H1 (cell line): ENCODE measurements around the gene CMTM1. TPM values are rescaled to one million over a fixed set of nuclear protein-coding genes. Genes with fewer than 3 reads are reported as not detected.

Experiments
- CTCF ChIA-PET: fragments of 300-600 bp; sonication (Branson Sonifier 250); formaldehyde crosslinking; loops from one replicate; lab custom pipeline; 2021; ENCODE audit not compliant: partially characterized antibody; lab: Charles Lee
- POLR2A ChIA-PET: fragments of 300-600 bp; sonication (Branson Sonifier 250); formaldehyde crosslinking; loops from one replicate; lab custom pipeline; 2021; ENCODE audit warnings: inconsistent platforms; ENCODE audit not compliant: partially characterized antibody; lab: Charles Lee
- DNase-seq, 2 experiments: peaks; one replicate each; pipeline versions ENCODE4 v3.0.0 to v3.0.0-alpha.2; 2010 to 2022; ENCODE audit warnings: low spot score in 2 of 2, low read depth in 1 of 2, mixed read lengths in 1 of 2
- FAIRE-seq: peaks from 2 replicates; lab custom pipeline; 2011; peaks lifted over from hg19 to GRCh38; lab: Jason Lieb, UNC
- H2AFZ ChIP-seq: 2 replicates; pipeline ENCODE4 v1.8.1; 2012; ENCODE audit warnings: low read length, inconsistent platforms
- H2AK5ac ChIP-seq: 2 replicates; pipeline ENCODE4 v1.6.1; 2013; ENCODE audit warnings: low read depth, low read length
- H2BK120ac ChIP-seq: replicated peaks from 2 replicates; pipeline ENCODE3; 2013; ENCODE audit warnings: low read depth, low read length, inconsistent platforms
- H2BK12ac ChIP-seq: 2 replicates; pipeline ENCODE4 v1.6.1; 2013; ENCODE audit warnings: low read depth, low read length
- H2BK15ac ChIP-seq: 2 replicates; pipeline ENCODE4 v1.6.1; 2013; ENCODE audit warnings: low read length
- H2BK20ac ChIP-seq: 2 replicates; pipeline ENCODE4 v1.6.1; 2013; ENCODE audit warnings: low read length
- H2BK5ac ChIP-seq: 2 replicates; pipeline ENCODE4 v1.6.1; 2013; ENCODE audit warnings: low read depth, low read length
- H3K14ac ChIP-seq: 2 replicates; pipeline ENCODE4 v1.6.1; 2013; ENCODE audit warnings: inconsistent platforms; ENCODE audit not compliant: insufficient read length
- H3K18ac ChIP-seq: 2 replicates; pipeline ENCODE4 v1.6.1; 2013; ENCODE audit warnings: low read length; ENCODE audit errors: extremely low read depth
- H3K23ac ChIP-seq: 2 replicates; pipeline ENCODE4 v1.6.1; 2013; ENCODE audit warnings: inconsistent platforms; ENCODE audit not compliant: insufficient read length
- H3K23me2 ChIP-seq: 2 replicates; pipeline ENCODE4 v1.6.1; 2013; ENCODE audit warnings: low read depth, low read length
- H3K27ac ChIP-seq: 2 replicates; pipeline ENCODE4 v1.6.1; 2011; ENCODE audit warnings: low read depth, low read length, inconsistent platforms
- H3K27me3 ChIP-seq, 4 experiments: replicated peaks in 1 of 4; 1 replicate in 1 of 4; 2 replicates in 3 of 4; pipeline versions ENCODE4 v1.6.1 to v1.8.1; 2011 to 2013; ENCODE audit warnings: low read length in 3 of 4, mild to moderate bottlenecking in 3 of 4, inconsistent platforms in 2 of 4, mixed read lengths in 2 of 4, moderate library complexity in 1 of 4; ENCODE audit not compliant: control insufficient read depth in 3 of 4, insufficient read depth in 3 of 4; ENCODE audit errors: extremely low read depth in 1 of 4
- H3K36me3 ChIP-seq, 4 experiments: 2 replicates each; pipeline versions ENCODE4 v1.6.1 to v1.8.1; 2011 to 2013; ENCODE audit warnings: mild to moderate bottlenecking in 4 of 4, low read length in 3 of 4, moderate library complexity in 2 of 4, control low read depth in 1 of 4, inconsistent platforms in 1 of 4; ENCODE audit not compliant: insufficient read depth in 4 of 4, control insufficient read depth in 2 of 4
- H3K4ac ChIP-seq: replicated peaks from 2 replicates; pipeline ENCODE3; 2013; ENCODE audit warnings: low read length, low read depth, mixed read lengths, inconsistent platforms; ENCODE audit not compliant: insufficient read length
- H3K4me1 ChIP-seq, 4 experiments: replicated peaks in 1 of 4; 1 replicate in 1 of 4; 2 replicates in 3 of 4; pipeline versions ENCODE4 v1.6.1 to v1.8.1; 2011 to 2013; ENCODE audit warnings: low read length in 3 of 4, inconsistent platforms in 2 of 4, mixed read lengths in 1 of 4; ENCODE audit not compliant: insufficient read depth in 4 of 4, control insufficient read depth in 3 of 4
- H3K4me2 ChIP-seq, 2 experiments: 2 replicates each; pipeline versions ENCODE4 v1.6.1 to v1.8.1; 2011 to 2013; ENCODE audit warnings: low read depth in 2 of 2, low read length in 2 of 2, control low read depth in 1 of 2, inconsistent platforms in 1 of 2, mild to moderate bottlenecking in 1 of 2; ENCODE audit not compliant: insufficient read depth in 1 of 2
- H3K4me3 ChIP-seq, 4 experiments: fragments of 200-600, 300-600 bp in 1 of 4; sonication (generic), shearing (Covaris generic), sonication (Bioruptor Twin) in 1 of 4; 2 replicates each; pipeline versions ENCODE4 v1.5.1 to v1.8.1; 2011 to 2016; ENCODE audit warnings: low read length in 4 of 4, low read depth in 3 of 4, control low read depth in 2 of 4, inconsistent platforms in 2 of 4, mild to moderate bottlenecking in 2 of 4, mixed read lengths in 1 of 4, moderate library complexity in 1 of 4; ENCODE audit not compliant: insufficient read depth in 2 of 4; ENCODE audit errors: extremely low read depth in 1 of 4
- H3K56ac ChIP-seq: replicated peaks from 2 replicates; pipeline ENCODE3; 2013; ENCODE audit warnings: low read depth, mild to moderate bottlenecking, mixed read lengths, low read length, inconsistent platforms; ENCODE audit not compliant: insufficient read length
- H3K79me1 ChIP-seq: 2 replicates; pipeline ENCODE4 v1.6.1; 2013; ENCODE audit warnings: low read depth, low read length, control low read depth
- H3K79me2 ChIP-seq, 2 experiments: 2 replicates each; pipeline versions ENCODE4 v1.6.1 to v1.8.1; 2012 to 2013; ENCODE audit warnings: low read length in 2 of 2, mild to moderate bottlenecking in 2 of 2, inconsistent platforms in 1 of 2; ENCODE audit not compliant: insufficient read depth in 2 of 2, control insufficient read depth in 1 of 2
- H3K9ac ChIP-seq, 4 experiments: replicated peaks in 1 of 4; 1 replicate in 1 of 4; 2 replicates in 3 of 4; pipeline versions ENCODE4 v1.6.1 to v1.8.1; 2011 to 2013; ENCODE audit warnings: low read depth in 3 of 4, low read length in 3 of 4, control low read depth in 2 of 4, mild to moderate bottlenecking in 2 of 4, moderate library complexity in 2 of 4, inconsistent platforms in 1 of 4; ENCODE audit errors: extremely low read depth in 1 of 4
- H3K9me3 ChIP-seq, 2 experiments: 2 replicates each; pipeline versions ENCODE4 v1.6.1 to v1.8.1; 2012 to 2013; ENCODE audit warnings: mild to moderate bottlenecking in 2 of 2, moderate library complexity in 2 of 2, control low read depth in 1 of 2, inconsistent platforms in 1 of 2, low read depth in 1 of 2, low read length in 1 of 2, mixed read lengths in 1 of 2; ENCODE audit not compliant: insufficient read depth in 2 of 2
- H4K20me1 ChIP-seq, 2 experiments: replicated peaks in 1 of 2; 2 replicates each; pipeline versions ENCODE3 to v1.8.1; 2011 to 2013; ENCODE audit warnings: inconsistent platforms in 2 of 2, low read length in 2 of 2, mild to moderate bottlenecking in 1 of 2; ENCODE audit not compliant: insufficient read depth in 2 of 2, control insufficient read depth in 1 of 2
- H4K5ac ChIP-seq: 2 replicates; pipeline ENCODE4 v1.6.1; 2013; ENCODE audit warnings: low read length, low read depth, mixed read lengths, inconsistent platforms; ENCODE audit not compliant: insufficient read length
- H4K8ac ChIP-seq: 2 replicates; pipeline ENCODE4 v1.8.0; 2013; ENCODE audit warnings: mild to moderate bottlenecking, moderate library complexity, low read length, inconsistent platforms; ENCODE audit not compliant: insufficient read depth; ENCODE audit errors: extremely low read depth
- H4K91ac ChIP-seq: replicated peaks from 2 replicates; pipeline ENCODE3; 2013; ENCODE audit warnings: low read length, mixed read lengths, inconsistent platforms; ENCODE audit not compliant: insufficient read length
- CEBPB ChIP-seq: IDR thresholded peaks from 2 replicates; pipeline ENCODE4 v1.6.1; 2012; ENCODE audit warnings: low read depth, low read length
- PHF8 ChIP-seq: fragments of 200-600 bp; sonication (generic); conservative IDR thresholded peaks from 2 replicates; pipeline ENCODE4 v1.7.1; 2012; ENCODE audit warnings: low read depth, mild to moderate bottlenecking, inconsistent platforms, low read length, moderate library complexity
- TEAD4 ChIP-seq: IDR thresholded peaks from 2 replicates; pipeline ENCODE4 v1.6.1; 2012; ENCODE audit warnings: low read depth, low read length, inconsistent platforms, mixed read lengths
- WGBS, 2 experiments: shearing (Covaris generic) in 1 of 2; methylation state at CpG; one replicate each; pipeline versions ENCODE4 v1.1.6 to v1.1.7; 2013 to 2015; ENCODE audit warnings: low lambda C conversion rate in 2 of 2, mixed read lengths in 2 of 2, inconsistent platforms in 1 of 2, low coverage in 1 of 2, missing lambda C conversion rate in 1 of 2; ENCODE audit not compliant: insufficient replicate concordance in 2 of 2, insufficient coverage in 1 of 2, insufficient read length in 1 of 2; ENCODE audit errors: extremely low coverage in 1 of 2, missing lambda C conversion rate in 1 of 2; 5-methylcytosine and 5-hydroxymethylcytosine counted together
- polyA plus RNA-seq, 7 experiments: library from polyadenylated mRNA; depleted of rRNA in 3 of 7; stranded (reverse) in 5 of 7; unstranded in 2 of 7; fragments of >200 nt in 5 of 7; fragments of 200-250 nt in 2 of 7; gene quantifications; 1 replicate in 5 of 7; 2 replicates in 1 of 7; 4 replicates in 1 of 7; pipeline versions ENCODE4 v1.2.1 to v1.2.3, GENCODE V29; 2011 to 2013; ENCODE audit warnings: missing spikeins in 2 of 7, mixed read lengths in 2 of 7
- total RNA-seq: library from RNA; stranded (reverse); fragmentation: NEBNext Ultra II Directional; extraction: Animal tissue kit (Norgen Biotek cat#: 25700); gene quantifications from 2 replicates; pipeline ENCODE4 v1.2.1, GENCODE V29; 2021

CMTM1 gene
- total and polyA plus RNA-seq, 2 of the 8 experiments (the other 6 are each of a cell fraction or from before 2014, with no cell fraction given) = 1.2 to 2.0 TPM

DNA sequence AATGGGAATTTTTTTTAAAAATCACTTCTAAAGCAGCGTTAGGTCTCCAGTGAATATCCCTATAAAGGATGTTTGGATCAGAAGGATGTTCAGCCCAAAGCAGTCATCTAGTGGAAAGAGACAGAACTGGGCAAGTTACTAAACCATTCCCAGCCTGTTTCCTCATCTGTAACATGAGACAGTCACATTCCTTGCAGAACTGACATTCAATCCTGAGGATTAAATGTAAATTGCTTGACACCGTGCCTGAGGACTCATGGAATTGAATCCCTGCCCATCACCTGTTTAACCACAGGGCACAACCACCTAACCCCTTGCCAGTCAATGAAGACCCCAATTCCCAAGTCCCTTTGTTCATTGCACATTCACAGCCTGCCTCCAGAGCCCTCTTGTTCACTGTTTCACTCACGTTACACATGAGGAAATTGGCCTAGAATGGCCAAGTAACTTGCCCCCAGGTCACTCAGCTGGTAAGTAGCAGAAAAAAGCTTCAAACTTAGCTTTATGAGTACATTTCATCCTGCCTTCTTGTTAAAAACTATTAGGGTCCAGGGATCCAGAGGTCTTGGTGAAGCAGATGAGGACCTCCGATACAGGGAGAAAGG is 14.5 kb downstream of the CMTM1 start:
- Histone ChIP-seq H3K4me2 (peak overlapping the region; percentile 20 to 23; a peak in 1 of 4 replicates), H3K9me3 (no peaks in the 10 kb centered on the region), H4K20me1 (no peaks in the 10 kb centered on the region), H3K9ac (no peak overlapping the region), H3K36me3 (no peaks in the 10 kb centered on the region), H4K8ac (no peak overlapping the region), H2BK12ac (no peak overlapping the region), H3K79me2 (no peaks in the 10 kb centered on the region), H3K4ac (no peak overlapping the region), H3K27ac (no peak overlapping the region), H3K18ac (no peak overlapping the region), H4K91ac (no peak overlapping the region), H3K4me1 (peaks cover 0 to 11% (median 10%) of the 10 kb centered on the region in 4 experiments), H2BK20ac (no peak overlapping the region), H3K56ac (no peak overlapping the region), H2AK5ac (no peak overlapping the region), H3K23me2 (peaks cover 4% of the 10 kb centered on the region), H3K23ac (no peak overlapping the region), H3K4me3 (no peak overlapping the region; a peak in 1 of 8 replicates), H2BK5ac (no peak overlapping the region), H2AFZ (no peak overlapping the region), H3K79me1 (no peaks in the 10 kb centered on the region), H2BK120ac (no peak overlapping the region), H4K5ac (no peak overlapping the region), H3K27me3 (peaks cover 19 to 30% (median 27%) of the 10 kb centered on the region in 4 experiments), H3K14ac (no peak overlapping the region), H2BK15ac (no peak overlapping the region)
- POLR2A ChIA-PET = no interaction called here
- 62% methylated on average over 4 of the region's 4 CpGs; no CpG with 5 or more reads in 1 of the 2 experiments for WGBS, 2 experiments
- FAIRE-seq = no peak
- DNase-seq = no peak
- CTCF ChIA-PET = interaction anchor here (0.7 to 4.7 kb wide), 14 partner anchors 9 to 239 kb away, joined by 3 to 30 read pairs (median 4); no protein-coding TSS in a partner anchor
- TF ChIP-seq CEBPB (peak; percentile 57), PHF8 (no peak), TEAD4 (peak; percentile 82)
